ENCODE measurements around the gene CACNA1D. TPM values are rescaled to one million over a fixed set of nuclear protein-coding genes. Genes with fewer than 3 reads are reported as not detected.

CACNA1D gene
- total and polyA plus RNA-seq, 5 donors from 2014 or later: 0.03 to 0.44 TPM; not detected in 3

DNA sequence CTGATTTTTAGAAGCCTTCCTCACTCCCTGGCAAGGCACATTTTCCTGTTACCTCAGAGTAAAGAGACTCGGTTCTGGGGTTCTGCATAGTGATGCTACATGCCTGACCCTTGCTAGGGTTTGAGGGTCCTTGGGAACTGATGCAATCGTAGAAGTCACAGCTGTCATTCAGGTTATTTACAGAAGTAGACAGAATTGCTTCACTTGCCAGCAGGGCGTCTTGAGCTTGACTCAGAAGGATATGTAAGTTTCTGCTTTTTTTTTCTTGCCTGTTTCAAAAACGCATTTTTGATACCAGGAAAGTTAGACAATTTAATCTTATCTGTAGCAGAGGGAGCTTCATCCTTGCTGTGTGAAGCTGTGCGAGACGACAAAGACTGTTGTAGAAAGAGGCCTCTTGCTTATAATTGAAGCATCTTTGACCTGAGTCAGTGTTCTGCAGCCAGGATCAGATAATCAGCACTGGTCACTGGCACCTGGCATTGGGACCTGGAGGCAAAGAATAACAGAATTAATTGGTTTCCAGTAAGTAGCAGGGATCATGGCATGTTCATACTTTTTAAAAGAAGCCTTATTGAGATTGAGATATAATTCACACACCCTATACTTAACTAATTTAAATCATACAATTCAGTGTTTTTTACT lies 24.8 kb downstream of the CACNA1D start:
- no peaks in the 10 kb centered on the region for H3K9me3 Mint-ChIP-seq
- Histone ChIP-seq H3K27me3 (ENCODE audit: control insufficient read depth, insufficient read depth, low read length) (no peaks in the 10 kb centered on the region), H3K27ac (ENCODE audit: insufficient read depth, low read length, poor library complexity, severe bottlenecking) (no peak overlapping the region), H3K4me1 (ENCODE audit: control insufficient read depth, insufficient read depth, low read length, poor library complexity, severe bottlenecking) (no peaks in the 10 kb centered on the region), H3K36me3 (ENCODE audit: control insufficient read depth, insufficient read depth, low read length) (no peaks in the 10 kb centered on the region), H3K9me3 (ENCODE audit: control insufficient read depth in 2 of 2, low read length in 2 of 2) (no peaks in the 10 kb centered on the region), H3K4me3 (ENCODE audit: low read depth, low read length) (no peak overlapping the region)
- no peaks in the 10 kb centered on the region for H3K4me1 Mint-ChIP-seq
- DNase-seq: no peak
- peaks cover 20% of the 10 kb centered on the region for H3K27me3 Mint-ChIP-seq
- H3K27ac Mint-ChIP-seq: no peak overlapping the region
- no peaks in the 10 kb centered on the region for H3K36me3 Mint-ChIP-seq
- H3K4me3 Mint-ChIP-seq: no peak overlapping the region
- no peak for ATAC-seq (ENCODE audit: low read depth in 2 of 2)

DNA sequence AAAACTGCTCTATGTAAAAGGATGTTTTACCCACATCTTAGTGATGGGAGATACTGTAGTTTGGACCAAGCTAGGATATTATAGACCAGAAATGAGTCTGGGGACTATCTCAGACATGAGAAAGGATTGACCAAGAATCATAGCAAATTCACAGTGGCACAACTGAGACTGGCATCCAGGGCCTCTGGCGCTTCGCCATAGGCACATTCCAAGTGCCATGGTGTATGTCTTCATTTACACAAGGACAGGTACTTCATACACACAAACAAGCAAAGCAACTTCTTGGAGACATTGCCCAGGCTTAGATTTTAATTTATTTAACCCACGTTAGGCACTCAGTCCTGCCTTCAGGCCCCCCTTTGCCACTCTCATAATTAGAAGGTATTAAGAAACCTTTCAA lies 28.9 kb downstream of the CACNA1D start:
- H3K36me3 Mint-ChIP-seq: no peaks in the 10 kb centered on the region
- no peak overlapping the region for H3K4me3 Mint-ChIP-seq
- DNase-seq (no peak), ATAC-seq (ENCODE audit: low read depth in 2 of 2) (no peak)
- H3K9me3 ChIP-seq (ENCODE audit: control insufficient read depth in 2 of 2, low read length in 2 of 2): no peaks in the 10 kb centered on the region
- no peaks in the 10 kb centered on the region for H3K27me3 ChIP-seq (ENCODE audit: control insufficient read depth, insufficient read depth, low read length)
- no peaks in the 10 kb centered on the region for H3K9me3 Mint-ChIP-seq
- H3K27me3 Mint-ChIP-seq: peaks cover under 1% of the 10 kb centered on the region
- no peak overlapping the region for H3K27ac ChIP-seq (ENCODE audit: insufficient read depth, low read length, poor library complexity, severe bottlenecking)
- no peak overlapping the region for H3K4me3 ChIP-seq (ENCODE audit: low read depth, low read length)
- H3K4me1 ChIP-seq (ENCODE audit: control insufficient read depth, insufficient read depth, low read length, poor library complexity, severe bottlenecking): no peaks in the 10 kb centered on the region
- no peaks in the 10 kb centered on the region for H3K36me3 ChIP-seq (ENCODE audit: control insufficient read depth, insufficient read depth, low read length)
- no peak overlapping the region for H3K27ac Mint-ChIP-seq
- H3K4me1 Mint-ChIP-seq: no peaks in the 10 kb centered on the region

DNA sequence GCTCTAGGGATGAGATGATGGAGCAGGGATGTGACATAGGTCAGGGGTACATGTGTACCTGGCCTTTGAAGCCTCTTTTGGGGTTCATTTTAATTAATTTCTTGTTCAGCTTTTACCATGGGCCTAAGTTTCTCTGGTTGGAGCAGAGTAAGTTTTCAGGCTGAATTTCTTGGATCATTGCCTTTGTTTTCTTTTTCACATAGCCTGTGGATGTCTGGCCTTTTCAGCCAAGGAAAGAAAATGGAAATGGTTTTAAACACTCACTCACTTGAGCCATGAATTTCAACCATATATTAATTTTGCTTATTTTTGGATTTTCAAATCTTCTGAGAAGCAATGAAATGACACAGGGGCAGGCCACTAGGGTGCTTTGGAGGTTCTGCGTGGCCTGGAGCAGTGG lies 30.2 kb downstream of the CACNA1D start:
- H3K27me3 ChIP-seq (ENCODE audit: control insufficient read depth, insufficient read depth, low read length): peaks cover 2% of the 10 kb centered on the region
- H3K36me3 Mint-ChIP-seq: no peaks in the 10 kb centered on the region
- H3K4me1 Mint-ChIP-seq: no peaks in the 10 kb centered on the region
- H3K4me3 Mint-ChIP-seq: no peak overlapping the region
- no peak overlapping the region for H3K27ac ChIP-seq (ENCODE audit: insufficient read depth, low read length, poor library complexity, severe bottlenecking)
- H3K9me3 Mint-ChIP-seq: no peaks in the 10 kb centered on the region
- no peak overlapping the region for H3K27ac Mint-ChIP-seq
- ATAC-seq (ENCODE audit: low read depth in 2 of 2): no peak
- H3K4me3 ChIP-seq (ENCODE audit: low read depth, low read length): no peak overlapping the region
- H3K27me3 Mint-ChIP-seq: no peaks in the 10 kb centered on the region
- H3K9me3 ChIP-seq (ENCODE audit: control insufficient read depth in 2 of 2, low read length in 2 of 2): no peaks in the 10 kb centered on the region
- no peak for DNase-seq
- H3K4me1 ChIP-seq (ENCODE audit: control insufficient read depth, insufficient read depth, low read length, poor library complexity, severe bottlenecking): no peaks in the 10 kb centered on the region
- H3K36me3 ChIP-seq (ENCODE audit: control insufficient read depth, insufficient read depth, low read length): no peaks in the 10 kb centered on the region

DNA sequence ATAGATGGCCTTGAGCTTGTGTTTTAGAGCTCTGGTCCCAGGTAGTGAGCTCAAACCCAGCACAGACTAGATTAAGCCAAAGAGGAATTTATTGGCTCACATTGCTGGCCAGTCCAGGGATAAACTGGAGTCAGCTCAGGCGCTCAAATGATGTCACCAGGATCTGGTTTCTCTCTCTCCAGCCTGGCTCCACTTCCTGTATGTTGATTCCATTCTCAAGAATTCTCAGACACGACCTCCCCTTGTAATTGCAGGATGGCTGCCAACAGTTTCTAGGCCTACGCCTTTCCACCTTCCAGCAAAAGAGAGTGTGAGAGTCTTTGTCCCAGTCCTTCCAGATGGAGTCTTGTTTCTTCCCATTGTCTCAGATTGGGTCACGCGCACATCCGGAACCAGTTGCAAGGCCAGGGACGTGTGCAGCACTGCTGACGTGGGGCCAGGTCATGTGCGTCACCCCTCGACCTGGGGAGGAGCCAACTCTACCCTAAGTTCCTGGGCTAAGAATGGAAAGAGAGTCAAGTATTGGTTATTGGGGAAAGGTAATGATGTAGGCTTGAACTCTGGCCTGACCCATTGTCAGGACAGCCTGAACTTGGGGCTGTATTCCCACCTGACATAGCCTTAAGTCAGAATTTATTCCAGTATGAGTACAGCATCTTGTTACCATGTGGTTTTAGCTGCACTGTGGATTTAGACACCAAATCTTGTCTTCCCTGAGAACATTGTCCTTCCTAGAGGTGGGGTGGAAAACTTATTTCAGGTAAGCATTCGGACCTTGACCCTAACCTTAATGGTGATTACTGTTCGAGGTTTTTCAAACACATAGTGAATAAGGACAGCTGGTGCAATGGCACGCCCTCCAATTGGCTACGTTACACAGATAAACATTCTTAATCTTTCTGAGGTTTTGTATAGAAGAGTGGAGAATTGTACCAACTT lies 31.6 kb downstream of the CACNA1D start:
- Mint-ChIP-seq H3K27ac (no peak overlapping the region), H3K9me3 (no peaks in the 10 kb centered on the region), H3K4me1 (no peaks in the 10 kb centered on the region), H3K4me3 (no peak overlapping the region), H3K27me3 (peaks cover 4% of the 10 kb centered on the region), H3K36me3 (no peaks in the 10 kb centered on the region)
- ATAC-seq (ENCODE audit: low read depth in 2 of 2) (no peak), DNase-seq (no peak)
- no peaks in the 10 kb centered on the region for H3K4me1 ChIP-seq (ENCODE audit: control insufficient read depth, insufficient read depth, low read length, poor library complexity, severe bottlenecking)
- no peak overlapping the region for H3K4me3 ChIP-seq (ENCODE audit: low read depth, low read length)
- H3K27ac ChIP-seq (ENCODE audit: insufficient read depth, low read length, poor library complexity, severe bottlenecking): no peak overlapping the region
- peaks cover 5% of the 10 kb centered on the region for H3K27me3 ChIP-seq (ENCODE audit: control insufficient read depth, insufficient read depth, low read length)
- no peaks in the 10 kb centered on the region for H3K36me3 ChIP-seq (ENCODE audit: control insufficient read depth, insufficient read depth, low read length)
- H3K9me3 ChIP-seq (ENCODE audit: control insufficient read depth in 2 of 2, low read length in 2 of 2): no peaks in the 10 kb centered on the region

DNA sequence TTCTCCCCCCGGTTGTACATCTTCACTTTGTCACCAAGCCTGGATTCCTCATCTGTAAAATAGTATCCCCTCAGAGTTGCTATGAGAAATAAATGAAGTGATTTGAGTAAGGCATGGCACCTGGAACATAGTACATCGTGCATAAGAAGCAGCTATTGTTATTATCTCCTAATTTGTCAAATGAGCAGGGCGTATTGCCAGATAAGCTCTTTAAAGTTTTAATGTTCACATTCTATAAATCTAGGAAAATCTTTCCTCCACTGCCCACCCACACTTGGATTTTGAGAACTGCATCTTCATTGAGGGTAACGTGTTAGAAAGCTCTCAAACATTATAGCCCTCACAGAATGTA lies 32.3 kb downstream of the CACNA1D start:
- Histone ChIP-seq H3K27ac (ENCODE audit: insufficient read depth, low read length, poor library complexity, severe bottlenecking) (no peak overlapping the region), H3K4me1 (ENCODE audit: control insufficient read depth, insufficient read depth, low read length, poor library complexity, severe bottlenecking) (no peaks in the 10 kb centered on the region), H3K9me3 (ENCODE audit: control insufficient read depth in 2 of 2, low read length in 2 of 2) (no peaks in the 10 kb centered on the region), H3K4me3 (ENCODE audit: low read depth, low read length) (no peak overlapping the region), H3K36me3 (ENCODE audit: control insufficient read depth, insufficient read depth, low read length) (no peaks in the 10 kb centered on the region), H3K27me3 (ENCODE audit: control insufficient read depth, insufficient read depth, low read length) (peaks cover 5% of the 10 kb centered on the region)
- no peaks in the 10 kb centered on the region for H3K4me1 Mint-ChIP-seq
- H3K9me3 Mint-ChIP-seq: no peaks in the 10 kb centered on the region
- no peak overlapping the region for H3K4me3 Mint-ChIP-seq
- ATAC-seq (ENCODE audit: low read depth in 2 of 2) (no peak), DNase-seq (no peak)
- no peaks in the 10 kb centered on the region for H3K36me3 Mint-ChIP-seq
- no peak overlapping the region for H3K27ac Mint-ChIP-seq
- peaks cover 4% of the 10 kb centered on the region for H3K27me3 Mint-ChIP-seq

DNA sequence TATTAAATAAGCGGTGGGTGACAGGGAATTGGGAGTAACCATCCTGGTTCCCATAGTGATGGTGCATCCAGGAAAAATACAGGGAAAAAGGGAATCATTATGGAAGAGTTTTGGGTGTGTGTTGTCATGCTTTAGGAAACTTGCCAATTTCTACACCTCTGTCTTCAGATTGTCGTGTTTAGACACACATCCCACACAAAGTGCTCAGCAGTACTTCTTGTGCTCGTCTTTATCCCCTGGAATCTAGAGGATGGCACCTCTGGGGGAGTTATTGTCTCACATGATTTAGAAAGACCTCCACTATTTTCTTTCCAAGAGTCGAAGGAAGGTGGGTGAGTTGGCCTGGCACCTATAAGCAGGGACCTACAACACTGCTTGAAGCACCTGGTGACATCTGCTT lies 35.8 kb downstream of the CACNA1D start:
- H3K27ac Mint-ChIP-seq: no peak overlapping the region
- H3K4me3 ChIP-seq (ENCODE audit: low read depth, low read length): no peak overlapping the region

DNA sequence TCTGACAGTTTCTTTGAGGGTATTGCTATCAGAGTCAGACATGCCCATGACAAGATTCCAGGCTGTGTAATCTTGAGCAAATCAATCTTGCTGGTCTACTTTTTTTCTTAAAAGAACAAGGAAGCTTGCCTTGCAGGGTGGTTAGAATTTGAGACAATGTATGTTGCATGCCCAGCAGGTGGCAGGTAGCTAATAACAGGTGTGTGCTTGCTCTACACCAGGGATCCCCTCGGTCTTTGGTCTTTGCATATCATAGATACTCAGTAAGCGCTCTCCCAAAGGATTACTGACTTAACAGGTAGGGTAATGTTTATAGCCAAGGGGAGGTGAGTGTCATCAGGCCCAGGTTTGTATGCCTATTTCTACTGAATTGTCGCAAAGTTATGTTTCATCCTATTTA lies 37.3 kb downstream of the CACNA1D start:
- no peak for ATAC-seq (ENCODE audit: low read depth in 2 of 2)
- no peak overlapping the region for H3K4me3 ChIP-seq (ENCODE audit: low read depth, low read length)
- no peaks in the 10 kb centered on the region for H3K36me3 Mint-ChIP-seq
- peaks cover 5% of the 10 kb centered on the region for H3K27me3 ChIP-seq (ENCODE audit: control insufficient read depth, insufficient read depth, low read length)
- H3K36me3 ChIP-seq (ENCODE audit: control insufficient read depth, insufficient read depth, low read length): no peaks in the 10 kb centered on the region
- no peaks in the 10 kb centered on the region for H3K9me3 Mint-ChIP-seq
- H3K27ac Mint-ChIP-seq: no peak overlapping the region
- H3K4me1 Mint-ChIP-seq: no peaks in the 10 kb centered on the region
- no peak overlapping the region for H3K4me3 Mint-ChIP-seq
- DNase-seq: peak in 1 of 3 donors; percentile 3
- H3K27me3 Mint-ChIP-seq: peaks cover 20% of the 10 kb centered on the region
- no peak overlapping the region for H3K27ac ChIP-seq (ENCODE audit: insufficient read depth, low read length, poor library complexity, severe bottlenecking)
- no peaks in the 10 kb centered on the region for H3K9me3 ChIP-seq (ENCODE audit: control insufficient read depth in 2 of 2, low read length in 2 of 2)
- H3K4me1 ChIP-seq (ENCODE audit: control insufficient read depth, insufficient read depth, low read length, poor library complexity, severe bottlenecking): no peaks in the 10 kb centered on the region

More for the DNA sequence above, 35.8 kb downstream of the CACNA1D start:
- Histone ChIP-seq H3K36me3 (ENCODE audit: control insufficient read depth, insufficient read depth, low read length) (no peaks in the 10 kb centered on the region), H3K4me1 (ENCODE audit: control insufficient read depth, insufficient read depth, low read length, poor library complexity, severe bottlenecking) (no peaks in the 10 kb centered on the region), H3K27me3 (ENCODE audit: control insufficient read depth, insufficient read depth, low read length) (peaks cover 5% of the 10 kb centered on the region), H3K9me3 (ENCODE audit: control insufficient read depth in 2 of 2, low read length in 2 of 2) (no peaks in the 10 kb centered on the region), H3K27ac (ENCODE audit: insufficient read depth, low read length, poor library complexity, severe bottlenecking) (no peak overlapping the region)
- H3K4me1 Mint-ChIP-seq: no peaks in the 10 kb centered on the region
- no peaks in the 10 kb centered on the region for H3K9me3 Mint-ChIP-seq
- H3K4me3 Mint-ChIP-seq: no peak overlapping the region
- no peaks in the 10 kb centered on the region for H3K36me3 Mint-ChIP-seq
- ATAC-seq (ENCODE audit: low read depth in 2 of 2): no peak
- no peak for DNase-seq
- H3K27me3 Mint-ChIP-seq: peaks cover 15% of the 10 kb centered on the region

DNA sequence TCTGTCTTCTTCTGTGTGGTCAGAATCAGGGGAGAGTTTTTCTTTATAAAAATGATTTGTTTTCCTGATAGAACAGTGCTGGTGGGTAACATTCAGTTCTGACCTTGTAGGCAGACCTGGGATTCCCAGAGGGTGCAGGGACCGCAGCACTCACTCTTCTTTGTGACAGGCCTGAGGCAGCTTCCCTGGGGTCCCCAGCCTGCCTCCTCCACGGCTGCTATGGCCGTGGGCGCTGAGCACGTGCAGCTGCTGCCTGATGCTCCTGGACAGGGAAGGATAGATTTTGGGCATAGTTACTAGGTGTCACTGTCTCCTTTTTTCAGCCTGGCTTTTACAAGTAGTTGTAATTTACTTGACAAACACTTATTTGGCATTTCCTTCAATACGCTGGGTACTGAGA lies 39.1 kb downstream of the CACNA1D start:
- Mint-ChIP-seq H3K4me1 (no peaks in the 10 kb centered on the region), H3K27ac (no peak overlapping the region), H3K9me3 (no peaks in the 10 kb centered on the region), H3K27me3 (peaks cover 23% of the 10 kb centered on the region), H3K4me3 (no peak overlapping the region), H3K36me3 (no peaks in the 10 kb centered on the region)
- DNase-seq: no peak
- Histone ChIP-seq H3K27ac (ENCODE audit: insufficient read depth, low read length, poor library complexity, severe bottlenecking) (no peak overlapping the region), H3K4me3 (ENCODE audit: low read depth, low read length) (no peak overlapping the region), H3K4me1 (ENCODE audit: control insufficient read depth, insufficient read depth, low read length, poor library complexity, severe bottlenecking) (no peaks in the 10 kb centered on the region), H3K9me3 (ENCODE audit: control insufficient read depth in 2 of 2, low read length in 2 of 2) (no peaks in the 10 kb centered on the region), H3K27me3 (ENCODE audit: control insufficient read depth, insufficient read depth, low read length) (peaks cover 5% of the 10 kb centered on the region), H3K36me3 (ENCODE audit: control insufficient read depth, insufficient read depth, low read length) (no peaks in the 10 kb centered on the region)
- ATAC-seq (ENCODE audit: low read depth in 2 of 2): no peak
